PFSK-1 (cell line): ENCODE data around the gene RSPO4.

ENCODE experiments used
- POLR2AphosphoS5 ChIP-seq: IDR thresholded peaks from 2 replicates; pipeline ENCODE4 v1.6.1; 2012; ENCODE audit warnings: low read depth, mild to moderate bottlenecking, control low read depth, low read length, moderate library complexity
- REST ChIP-seq, 2 experiments: IDR thresholded peaks; 2 replicates each; pipeline versions ENCODE4 v1.6.1 to v1.8.0; 2011 to 2012; ENCODE audit warnings: low read depth in 2 of 2, low read length in 2 of 2, control low read depth in 1 of 2, inconsistent platforms in 1 of 2, mild to moderate bottlenecking in 1 of 2, moderate library complexity in 1 of 2; ENCODE audit not compliant: insufficient read depth in 1 of 2
- SIN3A ChIP-seq: IDR thresholded peaks from 2 replicates; pipeline ENCODE4 v1.6.1; 2012; ENCODE audit warnings: mild to moderate bottlenecking, low read length, moderate library complexity, borderline replicate concordance; ENCODE audit not compliant: insufficient read depth
- TAF1 ChIP-seq: IDR thresholded peaks from 2 replicates; pipeline ENCODE4 v1.6.1; 2012; ENCODE audit warnings: low read length, control low read depth, borderline replicate concordance; ENCODE audit not compliant: insufficient read depth

- TF ChIP-seq POLR2AphosphoS5 (no peak), REST (IDR thresholded peaks at IDR 0.05; ENCODE audit: insufficient read depth in 1 of 2, low read depth in 2 of 2, low read length in 2 of 2) (no peak), SIN3A (no peak), TAF1 (no peak)
Measured at GRCh38 chr20:931401-931800, 70.7 kb downstream of the RSPO4 start.
